ENCODE measurements around the gene PHF13. TPM values are rescaled to one million over a fixed set of nuclear protein-coding genes. Genes with fewer than 3 reads are reported as not detected.

PHF13 gene
- total and polyA plus RNA-seq, 10 of the 15 experiments (the other 5 are each of a cell fraction or from before 2014, with no cell fraction given), result 0.87 to 15.4 (median 5.1) TPM

DNA sequence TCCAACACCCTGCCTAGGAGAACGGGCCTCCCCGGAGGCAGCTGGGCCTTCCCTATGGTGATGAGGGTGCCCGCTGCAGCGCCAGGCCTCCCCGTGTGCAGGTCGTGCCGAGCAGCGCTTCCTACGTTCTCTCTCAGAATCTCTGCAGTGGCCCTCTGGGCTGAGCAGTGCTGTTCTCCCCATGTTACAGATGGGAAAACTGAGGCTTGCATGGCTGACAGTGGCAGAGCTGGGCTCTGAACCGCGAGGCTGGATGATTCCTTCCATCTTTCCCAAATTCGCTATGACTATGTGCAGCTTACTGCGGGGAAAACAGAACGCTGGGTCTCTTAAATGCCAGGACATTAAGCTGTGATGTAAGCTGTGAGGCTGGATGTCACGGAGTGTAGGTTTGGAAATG is 19.7 kb upstream of the PHF13 start (continued):
- no peak for TF ChIP-seq GATAD2B (conservative IDR thresholded peaks at IDR 0.05; ENCODE audit: low read depth)

DNA sequence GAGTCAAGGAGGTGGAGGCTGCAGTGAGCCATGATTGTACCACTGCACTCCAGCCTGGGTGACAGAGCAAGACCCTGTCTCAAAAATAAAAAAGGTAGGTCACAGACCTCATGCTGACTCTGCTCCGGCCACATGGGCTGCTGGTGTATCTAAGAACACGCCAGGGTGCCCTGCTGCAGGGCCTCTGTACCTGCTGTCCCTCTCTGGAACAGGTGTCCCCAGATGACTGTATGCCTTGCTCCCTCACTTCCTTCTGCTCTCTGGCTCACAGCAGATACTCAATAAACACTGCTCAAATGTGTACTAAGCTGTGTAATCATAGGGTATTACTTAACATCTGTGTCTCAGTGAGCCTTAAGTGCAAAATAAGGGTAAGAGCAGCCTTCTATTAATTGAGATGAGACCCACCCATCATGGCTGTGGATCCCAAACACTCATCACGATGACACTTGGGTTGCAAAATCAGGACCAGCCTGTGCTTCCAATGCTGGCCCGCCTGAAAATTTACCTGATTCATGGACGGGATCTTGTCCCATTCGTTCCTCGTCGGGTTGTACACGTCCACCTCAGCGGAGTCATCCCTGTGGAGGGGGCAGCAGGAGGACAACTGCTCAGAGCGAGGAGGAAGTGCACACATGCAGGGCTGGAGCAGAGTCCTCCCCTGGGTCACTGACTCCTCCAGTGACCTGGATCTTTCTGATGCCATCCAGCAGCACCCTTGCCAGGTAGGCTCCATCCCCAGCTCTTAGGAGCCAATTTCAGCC is 18.4 kb upstream of the PHF13 start:
- ATAC-seq (no peak), DNase-seq (ENCODE audit: low read depth, low spot score) (no peak), FAIRE-seq (no peak)
- H4K20me1 ChIP-seq (ENCODE audit: control insufficient read depth, insufficient read depth), result no peaks in the 10 kb centered on the region
- no TSS peak for BruUV-seq (replicated peaks)
- H3K79me2 ChIP-seq (ENCODE audit: control insufficient read depth, insufficient read depth, low read length), result peaks cover 14% of the 10 kb centered on the region
- SMC1A ChIA-PET (ENCODE audit: uncharacterized antibody, unreplicated experiment), result no interaction called here
- H2AFZ ChIP-seq (ENCODE audit: control insufficient read depth, low read depth, low read length), result no peak overlapping the region
- intact Hi-C loops (cut with micrococcal nuclease; ENCODE audit: unreplicated experiment), result no loop called here
- H3K36me3 ChIP-seq (ENCODE audit: control insufficient read depth in 2 of 2, insufficient read depth in 2 of 2, low read length in 1 of 2), result peaks cover 10 to 24% of the 10 kb centered on the region in 2 experiments
- POLR2A ChIA-PET, result no interaction called here
- no peaks in the 10 kb centered on the region for H3K9me3 ChIP-seq (replicated peaks; ENCODE audit: control insufficient read depth, insufficient read depth, low read length)
- CTCF ChIA-PET, result no interaction called here
- H3K9ac ChIP-seq (ENCODE audit: control insufficient read depth, insufficient read depth, low read length), result no peak overlapping the region
- no peak overlapping the region for H3K4me3 ChIP-seq
- peaks cover 9% of the 10 kb centered on the region for H3K4me1 ChIP-seq (ENCODE audit: control insufficient read depth, insufficient read depth, low read length)
- H3K4me2 ChIP-seq (ENCODE audit: control insufficient read depth, insufficient read depth), result no peak overlapping the region
- in situ Hi-C loops (cut with MboI), result no loop called here
- H3K27me3 ChIP-seq (replicated peaks in 1 of 2; ENCODE audit: control insufficient read depth in 2 of 2, insufficient read depth in 2 of 2, low read length in 1 of 2), result no peaks in the 10 kb centered on the region
- WGBS (ENCODE audit: insufficient coverage, insufficient replicate concordance, low lambda C conversion rate, missing lambda C conversion rate), result 96% methylated on average over 11 of the region's 11 CpGs
- H3K27ac ChIP-seq (ENCODE audit: control insufficient read depth, insufficient read depth), result no peak overlapping the region
- RAD21 ChIA-PET (ENCODE audit: unreplicated experiment), result no interaction called here
- no peak for TF ChIP-seq BCL11A (IDR thresholded peaks at IDR 0.05; ENCODE audit: low read depth, low read length)
- TF ChIP-seq TAF1 (IDR thresholded peaks at IDR 0.05; ENCODE audit: borderline replicate concordance, low read depth, low read length), result no peak
- TF ChIP-seq ZNF687 (IDR thresholded peaks at IDR 0.05), result no peak
- TF ChIP-seq SUPT20H (IDR thresholded peaks at IDR 0.05; ENCODE audit: borderline replicate concordance, control insufficient read depth, low read depth, low read length), result no peak
- TF ChIP-seq TBL1XR1 (IDR thresholded peaks at IDR 0.05; ENCODE audit: low read depth, low read length), result no peak
- no peak for TF ChIP-seq SIN3A (IDR thresholded peaks at IDR 0.05; ENCODE audit: low read depth, low read length)
- no peak for TF ChIP-seq EGR1 (IDR thresholded peaks at IDR 0.05; ENCODE audit: borderline replicate concordance in 1 of 2, low read depth in 2 of 2, low read length in 2 of 2)
- TF ChIP-seq, protein P1, sequence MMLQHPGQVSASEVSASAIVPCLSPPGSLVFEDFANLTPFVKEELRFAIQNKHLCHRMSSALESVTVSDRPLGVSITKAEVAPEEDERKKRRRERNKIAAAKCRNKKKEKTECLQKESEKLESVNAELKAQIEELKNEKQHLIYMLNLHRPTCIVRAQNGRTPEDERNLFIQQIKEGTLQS (IDR thresholded peaks at IDR 0.05; ENCODE audit: borderline replicate concordance, extremely low read depth, low read depth, low read length), result no peak
- TF ChIP-seq CBX5 (IDR thresholded peaks at IDR 0.05; ENCODE audit: low read depth), result no peak
- TF ChIP-seq, protein P2, sequence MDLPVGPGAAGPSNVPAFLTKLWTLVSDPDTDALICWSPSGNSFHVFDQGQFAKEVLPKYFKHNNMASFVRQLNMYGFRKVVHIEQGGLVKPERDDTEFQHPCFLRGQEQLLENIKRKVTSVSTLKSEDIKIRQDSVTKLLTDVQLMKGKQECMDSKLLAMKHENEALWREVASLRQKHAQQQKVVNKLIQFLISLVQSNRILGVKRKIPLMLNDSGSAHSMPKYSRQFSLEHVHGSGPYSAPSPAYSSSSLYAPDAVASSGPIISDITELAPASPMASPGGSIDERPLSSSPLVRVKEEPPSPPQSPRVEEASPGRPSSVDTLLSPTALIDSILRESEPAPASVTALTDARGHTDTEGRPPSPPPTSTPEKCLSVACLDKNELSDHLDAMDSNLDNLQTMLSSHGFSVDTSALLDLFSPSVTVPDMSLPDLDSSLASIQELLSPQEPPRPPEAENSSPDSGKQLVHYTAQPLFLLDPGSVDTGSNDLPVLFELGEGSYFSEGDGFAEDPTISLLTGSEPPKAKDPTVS (IDR thresholded peaks at IDR 0.05; ENCODE audit: low read depth, low read length), result no peak
- TF ChIP-seq USF1 (IDR thresholded peaks at IDR 0.05; ENCODE audit: borderline replicate concordance, extremely low read length, insufficient read depth, low read depth, low read length), result no peak
- no peak for TF ChIP-seq BRCA1 (IDR thresholded peaks at IDR 0.05; ENCODE audit: low read depth, low read length)
- TF ChIP-seq CEBPB (IDR thresholded peaks at IDR 0.05; ENCODE audit: borderline replicate concordance in 1 of 2, low read depth in 2 of 2, low read length in 2 of 2), result no peak
